H9 (cell line): Measurements from ENCODE around the gene CABLES1. TPM values are rescaled to one million over a fixed set of nuclear protein-coding genes. Genes with fewer than 3 reads are reported as not detected.

Source experiments
- DNase-seq: peaks from one replicate; pipeline ENCODE4 v3.0.0-alpha.2; 2017
- H2AFZ ChIP-seq: one replicate; pipeline ENCODE4 v1.6.1; 2013; ENCODE audit warnings: mild to moderate bottlenecking, low read length, control low read depth, moderate library complexity
- H2AK5ac ChIP-seq: 2 replicates; pipeline ENCODE4 v1.6.1; 2013; ENCODE audit warnings: low read length, control low read depth, mixed read lengths; ENCODE audit not compliant: insufficient read length
- H2BK120ac ChIP-seq: one replicate; pipeline ENCODE4 v1.6.1; 2013; ENCODE audit warnings: low read depth, mild to moderate bottlenecking, low read length, control low read depth, inconsistent platforms; ENCODE audit not compliant: poor library complexity, severe bottlenecking
- H2BK12ac ChIP-seq: 2 replicates; pipeline ENCODE4 v1.6.1; 2013; ENCODE audit warnings: low read length, control low read depth, mixed read lengths, low read depth; ENCODE audit not compliant: insufficient read length
- H2BK15ac ChIP-seq: 2 replicates; pipeline ENCODE4 v1.6.1; 2013; ENCODE audit warnings: low read depth, low read length, control low read depth
- H2BK20ac ChIP-seq: one replicate; pipeline ENCODE4 v1.6.1; 2013; ENCODE audit warnings: low read depth, mild to moderate bottlenecking, low read length, control low read depth, inconsistent platforms; ENCODE audit not compliant: poor library complexity, severe bottlenecking
- H2BK5ac ChIP-seq: 2 replicates; pipeline ENCODE4 v1.6.1; 2013; ENCODE audit warnings: low read length, control low read depth, mixed read lengths; ENCODE audit not compliant: insufficient read length
- H3K14ac ChIP-seq: 2 replicates; pipeline ENCODE4 v1.6.1; 2013; ENCODE audit warnings: low read length, control low read depth; ENCODE audit not compliant: insufficient read depth
- H3K18ac ChIP-seq: 2 replicates; pipeline ENCODE4 v1.6.1; 2013; ENCODE audit warnings: low read depth, mild to moderate bottlenecking, mixed read lengths, low read length, control low read depth; ENCODE audit not compliant: insufficient read length
- H3K23ac ChIP-seq: 2 replicates; pipeline ENCODE4 v1.6.1; 2013; ENCODE audit warnings: low read length, control low read depth, mixed read lengths, low read depth; ENCODE audit not compliant: insufficient read length
- H3K23me2 ChIP-seq: 2 replicates; pipeline ENCODE4 v1.6.1; 2013; ENCODE audit warnings: low read depth, mild to moderate bottlenecking, mixed read lengths, low read length, control low read depth; ENCODE audit not compliant: insufficient read length, poor library complexity, severe bottlenecking
- H3K27ac ChIP-seq: 2 replicates; pipeline ENCODE4 v1.5.1; 2013; ENCODE audit warnings: low read length, control low read depth, mixed read lengths, low read depth; ENCODE audit not compliant: insufficient read length
- H3K27me3 ChIP-seq: 2 replicates; pipeline ENCODE4 v1.6.1; 2013; ENCODE audit warnings: low read length, control low read depth, inconsistent platforms; ENCODE audit not compliant: insufficient read depth
- H3K4ac ChIP-seq: 2 replicates; pipeline ENCODE4 v1.6.1; 2013; ENCODE audit warnings: low read depth, mild to moderate bottlenecking, control low read depth, inconsistent platforms, low read length, moderate library complexity
- H3K4me1 ChIP-seq: 2 replicates; pipeline ENCODE4 v1.6.1; 2013; ENCODE audit warnings: low read length, control low read depth, inconsistent platforms; ENCODE audit not compliant: insufficient read depth
- H3K4me2 ChIP-seq: 2 replicates; pipeline ENCODE4 v1.6.1; 2013; ENCODE audit warnings: low read length, control low read depth, mixed read lengths; ENCODE audit not compliant: insufficient read length, insufficient read depth
- H3K56ac ChIP-seq: 2 replicates; pipeline ENCODE4 v1.6.1; 2013; ENCODE audit warnings: low read depth, mild to moderate bottlenecking, mixed read lengths, low read length, control low read depth; ENCODE audit not compliant: insufficient read length
- H3K79me1 ChIP-seq: 2 replicates; pipeline ENCODE4 v1.6.1; 2013; ENCODE audit warnings: low read depth, mild to moderate bottlenecking, moderate library complexity, low read length, control low read depth, inconsistent platforms; ENCODE audit not compliant: insufficient read depth, poor library complexity, severe bottlenecking
- H3K79me2 ChIP-seq: 2 replicates; pipeline ENCODE4 v1.6.1; 2013; ENCODE audit warnings: low read length, control low read depth, inconsistent platforms; ENCODE audit not compliant: insufficient read depth
- H3K9ac ChIP-seq: 2 replicates; pipeline ENCODE4 v1.6.1; 2013; ENCODE audit warnings: low read length, control low read depth, mixed read lengths; ENCODE audit not compliant: insufficient read length; ENCODE audit errors: extremely low read depth
- H3K9me3 ChIP-seq: one replicate; pipeline ENCODE4 v1.6.1; 2013; ENCODE audit warnings: low read depth, low read length, inconsistent platforms; ENCODE audit not compliant: control insufficient read depth
- H3T11ph ChIP-seq: one replicate; pipeline ENCODE4 v1.6.1; 2013; ENCODE audit warnings: mild to moderate bottlenecking, low read length, control low read depth, inconsistent platforms
- H4K20me1 ChIP-seq: one replicate; pipeline ENCODE4 v1.6.1; 2013; ENCODE audit not compliant: control insufficient read depth, insufficient read length, insufficient read depth
- H4K5ac ChIP-seq: 2 replicates; pipeline ENCODE4 v1.6.1; 2013; ENCODE audit warnings: low read depth, mild to moderate bottlenecking, mixed read lengths, low read length, control low read depth; ENCODE audit not compliant: insufficient read length
- H4K8ac ChIP-seq: replicated peaks from 2 replicates; pipeline ENCODE4 v1.6.1; 2013; ENCODE audit warnings: low read length, control low read depth, mixed read lengths, low read depth; ENCODE audit not compliant: insufficient read length
- H4K91ac ChIP-seq: 2 replicates; pipeline ENCODE4 v1.6.1; 2013; ENCODE audit warnings: low read depth, mild to moderate bottlenecking, moderate library complexity, mixed read lengths, low read length, control low read depth; ENCODE audit not compliant: insufficient read length
- H3K27ac Mint-ChIP-seq, 3 experiments: 2 replicates in 2 of 3; 3 replicates in 1 of 3; pipeline ENCODE4 v1.8.0; 2020 to 2021; ENCODE audit warnings: mixed read lengths in 3 of 3, mild to moderate bottlenecking in 1 of 3, moderate library complexity in 1 of 3
- H3K27me3 Mint-ChIP-seq: 2 replicates; pipeline ENCODE4 v1.8.0; 2021; ENCODE audit warnings: low read depth, mild to moderate bottlenecking, moderate library complexity, mixed read lengths
- H3K36me3 Mint-ChIP-seq, 3 experiments: 2 replicates in 2 of 3; 3 replicates in 1 of 3; pipeline ENCODE4 v1.8.0; 2020 to 2021; ENCODE audit warnings: low read depth in 3 of 3, mixed read lengths in 3 of 3; ENCODE audit not compliant: insufficient read depth in 1 of 3
- H3K4me1 Mint-ChIP-seq, 2 experiments: 2 replicates each; pipeline ENCODE4 v1.8.0; 2020; ENCODE audit warnings: mixed read lengths in 2 of 2
- H3K4me3 Mint-ChIP-seq, 2 experiments: 2 replicates in 1 of 2; 3 replicates in 1 of 2; pipeline ENCODE4 v1.8.0; 2020 to 2021; ENCODE audit warnings: mild to moderate bottlenecking in 2 of 2, mixed read lengths in 2 of 2, moderate library complexity in 1 of 2
- H3K9me3 Mint-ChIP-seq, 2 experiments: 2 replicates in 1 of 2; 3 replicates in 1 of 2; pipeline ENCODE4 v1.8.0; 2020; ENCODE audit warnings: mild to moderate bottlenecking in 2 of 2, mixed read lengths in 2 of 2, moderate library complexity in 1 of 2
- WGBS: extraction: QIAGEN DNeasy Blood & Tissue Kit; methylation state at CpG from one replicate; pipeline ENCODE4 v1.1.7; 2013; ENCODE audit warnings: missing lambda C conversion rate, low lambda C conversion rate, mixed read lengths; ENCODE audit not compliant: insufficient read length; ENCODE audit errors: extremely low coverage; 5-methylcytosine and 5-hydroxymethylcytosine counted together
- total RNA-seq: library from RNA; stranded (reverse); gene quantifications from 2 replicates; pipeline ENCODE4 v1.2.1, GENCODE V29; 2021
- TF ChIP-seq, protein P1 (sequence below): fragments of 200-600 bp; sonication (generic); conservative IDR thresholded peaks from 3 replicates; pipeline ENCODE4 v1.8.0; 2021; ENCODE audit warnings: antibody characterized with exemption, mild to moderate bottlenecking

The CABLES1 gene
- total RNA-seq, 1 experiment from 2014 or later, result 27.1 TPM

DNA sequence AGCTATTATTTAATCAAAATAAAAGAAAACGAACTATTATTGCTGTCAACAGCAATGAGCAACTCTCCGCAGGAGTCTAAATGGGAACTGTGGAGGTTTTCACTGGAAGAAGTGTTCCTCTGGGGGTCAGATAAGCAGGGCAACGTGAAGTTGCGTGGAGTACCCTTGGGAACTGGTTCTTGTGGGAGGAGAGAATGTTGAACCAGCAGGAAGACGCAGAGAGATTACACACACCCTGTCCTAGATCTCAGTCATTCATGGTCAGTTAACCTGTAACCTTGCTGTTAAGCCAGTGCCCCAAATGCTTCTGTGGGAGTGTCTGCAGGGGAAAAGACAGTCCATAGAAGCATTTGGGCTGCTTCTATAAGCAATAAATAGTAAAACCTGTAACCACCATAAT, 20.4 kb upstream of the CABLES1 start:
- H4K5ac ChIP-seq, result no peak overlapping the region
- H2BK12ac ChIP-seq, result no peak overlapping the region
- no peaks in the 10 kb centered on the region for H3K4me1 ChIP-seq
- H2BK20ac ChIP-seq, result no peak overlapping the region
- no peaks in the 10 kb centered on the region for H3K79me1 ChIP-seq
- no peak overlapping the region for H3K27ac Mint-ChIP-seq
- no peak overlapping the region for H2AK5ac ChIP-seq
- no peak overlapping the region for H3K4me2 ChIP-seq
- H3K27ac ChIP-seq, result no peak overlapping the region
- TF ChIP-seq, protein P1, sequence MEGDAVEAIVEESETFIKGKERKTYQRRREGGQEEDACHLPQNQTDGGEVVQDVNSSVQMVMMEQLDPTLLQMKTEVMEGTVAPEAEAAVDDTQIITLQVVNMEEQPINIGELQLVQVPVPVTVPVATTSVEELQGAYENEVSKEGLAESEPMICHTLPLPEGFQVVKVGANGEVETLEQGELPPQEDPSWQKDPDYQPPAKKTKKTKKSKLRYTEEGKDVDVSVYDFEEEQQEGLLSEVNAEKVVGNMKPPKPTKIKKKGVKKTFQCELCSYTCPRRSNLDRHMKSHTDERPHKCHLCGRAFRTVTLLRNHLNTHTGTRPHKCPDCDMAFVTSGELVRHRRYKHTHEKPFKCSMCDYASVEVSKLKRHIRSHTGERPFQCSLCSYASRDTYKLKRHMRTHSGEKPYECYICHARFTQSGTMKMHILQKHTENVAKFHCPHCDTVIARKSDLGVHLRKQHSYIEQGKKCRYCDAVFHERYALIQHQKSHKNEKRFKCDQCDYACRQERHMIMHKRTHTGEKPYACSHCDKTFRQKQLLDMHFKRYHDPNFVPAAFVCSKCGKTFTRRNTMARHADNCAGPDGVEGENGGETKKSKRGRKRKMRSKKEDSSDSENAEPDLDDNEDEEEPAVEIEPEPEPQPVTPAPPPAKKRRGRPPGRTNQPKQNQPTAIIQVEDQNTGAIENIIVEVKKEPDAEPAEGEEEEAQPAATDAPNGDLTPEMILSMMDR, result no peak
- no peak overlapping the region for H3K23ac ChIP-seq
- H2BK120ac ChIP-seq, result no peak overlapping the region
- H3K4ac ChIP-seq, result no peak overlapping the region
- WGBS, result no CpG with 5 or more reads among the region's 5 CpGs
- no peaks in the 10 kb centered on the region for H3K9me3 ChIP-seq
- no peak for DNase-seq
- peaks cover 0 to 2% of the 10 kb centered on the region in 2 experiments; a peak in 2 of 5 replicates for H3K9me3 Mint-ChIP-seq
- no peak overlapping the region for H2BK15ac ChIP-seq
- H4K20me1 ChIP-seq, result no peaks in the 10 kb centered on the region
- H3K36me3 Mint-ChIP-seq, result peaks cover 0 to 4% (median 0%) of the 10 kb centered on the region in 3 experiments; a peak in 1 of 7 replicates
- H3K79me2 ChIP-seq, result no peaks in the 10 kb centered on the region
- no peak overlapping the region for H2AFZ ChIP-seq
- H3K27me3 Mint-ChIP-seq, result peaks cover 7% of the 10 kb centered on the region; the same call in 1 of the 2 replicates
- H3K27me3 ChIP-seq, result no peaks in the 10 kb centered on the region
- no peaks in the 10 kb centered on the region for H3K23me2 ChIP-seq
- no peak overlapping the region for H3K18ac ChIP-seq
- H3K14ac ChIP-seq, result no peak overlapping the region
- H3K9ac ChIP-seq, result no peak overlapping the region
- H3K56ac ChIP-seq, result no peak overlapping the region
- no peak overlapping the region for H4K91ac ChIP-seq
- H4K8ac ChIP-seq, result no peak overlapping the region
- no peak overlapping the region for H2BK5ac ChIP-seq
- H3K4me1 Mint-ChIP-seq, result peaks cover 12 to 15% of the 10 kb centered on the region in 2 experiments
- no peak overlapping the region for H3K4me3 Mint-ChIP-seq
- no peak overlapping the region for H3T11ph ChIP-seq
